ENCODE measurements around the gene COX7C. TPM values are rescaled to one million over a fixed set of nuclear protein-coding genes. Genes with fewer than 3 reads are reported as not detected.

Gene COX7C
- total RNA-seq, 2 experiments from 2014 or later, result 467 to 482 TPM

DNA sequence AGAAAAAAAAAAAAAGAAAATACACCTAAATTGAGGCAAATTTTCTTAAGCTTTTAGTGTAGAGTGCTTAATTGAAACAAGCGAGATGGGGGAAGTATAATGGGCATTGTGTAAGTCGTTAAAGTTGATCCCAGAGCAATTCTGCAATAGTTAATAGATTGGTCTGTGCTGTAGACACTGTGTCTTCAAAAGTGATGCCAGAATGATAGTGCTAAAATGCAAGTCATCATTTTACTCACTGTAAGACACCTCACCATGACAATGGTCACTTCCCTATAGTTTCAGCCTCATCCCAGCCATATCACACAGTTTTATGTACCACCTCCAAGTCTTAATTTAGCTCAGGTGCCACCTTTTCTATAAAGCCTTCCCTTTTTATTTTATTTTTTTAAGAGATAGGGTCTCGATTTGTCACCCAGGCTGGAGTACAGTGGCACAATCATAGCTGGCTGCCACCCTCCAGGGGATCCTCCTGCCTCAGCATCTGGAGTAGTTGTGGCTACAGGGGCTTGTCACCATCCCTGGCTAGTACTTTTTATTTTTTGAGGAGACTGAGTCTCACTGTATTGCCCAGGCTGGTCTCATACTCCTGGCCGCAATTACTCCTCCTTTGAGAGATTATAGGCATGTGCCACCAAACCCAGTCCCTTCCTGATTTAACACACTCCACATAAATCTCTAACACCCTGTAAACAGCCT is 6.2 kb downstream of the COX7C start:
- Mint-ChIP-seq H3K4me1 (ENCODE audit: low read depth) (peaks cover 22% of the 10 kb centered on the region), H3K36me3 (ENCODE audit: low read depth) (peaks cover 43% of the 10 kb centered on the region), H3K4me3 (no peak overlapping the region), H3K9me3 (no peaks in the 10 kb centered on the region), H3K27me3 (no peaks in the 10 kb centered on the region), H3K27ac (no peak overlapping the region)
- Histone ChIP-seq H3K9me3 (ENCODE audit: control insufficient read depth in 1 of 2, insufficient read depth in 1 of 2, low read length in 2 of 2) (no peaks in the 10 kb centered on the region), H3K4me1 (ENCODE audit: insufficient read depth, low read length) (peaks cover under 1% of the 10 kb centered on the region), H3K27ac (ENCODE audit: low read depth in 1 of 2, low read length in 2 of 2) (no peak overlapping the region), H3K27me3 (ENCODE audit: control insufficient read depth in 1 of 2, insufficient read depth in 2 of 2, low read length in 2 of 2) (no peaks in the 10 kb centered on the region), H3K4me3 (ENCODE audit: low read length) (no peak overlapping the region), H3K36me3 (ENCODE audit: insufficient read depth, low read length) (peaks cover 29% of the 10 kb centered on the region)
- ChIA-PET CTCF (no interaction called here), POLR2A (no interaction called here)
- TF ChIP-seq, protein P1, sequence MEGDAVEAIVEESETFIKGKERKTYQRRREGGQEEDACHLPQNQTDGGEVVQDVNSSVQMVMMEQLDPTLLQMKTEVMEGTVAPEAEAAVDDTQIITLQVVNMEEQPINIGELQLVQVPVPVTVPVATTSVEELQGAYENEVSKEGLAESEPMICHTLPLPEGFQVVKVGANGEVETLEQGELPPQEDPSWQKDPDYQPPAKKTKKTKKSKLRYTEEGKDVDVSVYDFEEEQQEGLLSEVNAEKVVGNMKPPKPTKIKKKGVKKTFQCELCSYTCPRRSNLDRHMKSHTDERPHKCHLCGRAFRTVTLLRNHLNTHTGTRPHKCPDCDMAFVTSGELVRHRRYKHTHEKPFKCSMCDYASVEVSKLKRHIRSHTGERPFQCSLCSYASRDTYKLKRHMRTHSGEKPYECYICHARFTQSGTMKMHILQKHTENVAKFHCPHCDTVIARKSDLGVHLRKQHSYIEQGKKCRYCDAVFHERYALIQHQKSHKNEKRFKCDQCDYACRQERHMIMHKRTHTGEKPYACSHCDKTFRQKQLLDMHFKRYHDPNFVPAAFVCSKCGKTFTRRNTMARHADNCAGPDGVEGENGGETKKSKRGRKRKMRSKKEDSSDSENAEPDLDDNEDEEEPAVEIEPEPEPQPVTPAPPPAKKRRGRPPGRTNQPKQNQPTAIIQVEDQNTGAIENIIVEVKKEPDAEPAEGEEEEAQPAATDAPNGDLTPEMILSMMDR (IDR thresholded peaks at IDR 0.05), result no peak
- ATAC-seq (ENCODE audit: poor library complexity) (no peak), DNase-seq (no peak)
- intact Hi-C loops (cut with DNase I, micrococcal nuclease), result no loop called here

DNA sequence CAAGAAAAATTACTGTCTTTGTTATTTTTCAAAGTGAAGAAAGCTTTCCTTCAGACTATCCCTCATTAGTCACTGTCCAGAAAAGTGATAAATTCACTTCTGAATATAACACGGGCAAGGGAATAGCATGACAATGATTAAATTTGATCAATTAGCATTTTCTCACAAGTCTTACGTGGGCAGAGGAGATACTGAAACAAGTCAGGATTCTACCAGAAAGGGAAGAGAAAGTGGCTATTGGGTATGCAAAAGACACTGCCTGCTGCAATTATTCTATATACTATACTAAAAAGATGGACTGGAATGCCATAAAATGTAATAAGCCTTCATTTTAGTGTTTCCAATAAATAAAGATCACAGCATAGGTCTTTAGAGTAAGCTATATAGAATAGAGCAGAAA is 7.4 kb downstream of the COX7C start:
- no peaks in the 10 kb centered on the region for H3K27me3 ChIP-seq (ENCODE audit: control insufficient read depth in 1 of 2, insufficient read depth in 2 of 2, low read length in 2 of 2)
- ATAC-seq (ENCODE audit: poor library complexity) (no peak), DNase-seq (no peak)
- no peak overlapping the region for H3K4me3 ChIP-seq (ENCODE audit: low read length)
- H3K9me3 ChIP-seq (ENCODE audit: control insufficient read depth in 1 of 2, insufficient read depth in 1 of 2, low read length in 2 of 2), result no peaks in the 10 kb centered on the region
- POLR2A ChIA-PET, result no interaction called here
- intact Hi-C loops (cut with DNase I, micrococcal nuclease), result no loop called here
- peaks cover 20% of the 10 kb centered on the region for H3K36me3 ChIP-seq (ENCODE audit: insufficient read depth, low read length)
- H3K4me1 ChIP-seq (ENCODE audit: insufficient read depth, low read length), result no peaks in the 10 kb centered on the region
- CTCF ChIA-PET, result no interaction called here
- no peak overlapping the region for H3K27ac ChIP-seq (ENCODE audit: low read depth in 1 of 2, low read length in 2 of 2)
- H3K4me3 Mint-ChIP-seq, result no peak overlapping the region
- no peak overlapping the region for H3K27ac Mint-ChIP-seq
- H3K27me3 Mint-ChIP-seq, result peaks cover 8% of the 10 kb centered on the region
- TF ChIP-seq, protein P1 (IDR thresholded peaks at IDR 0.05), result no peak
- no peaks in the 10 kb centered on the region for H3K9me3 Mint-ChIP-seq
- peaks cover 10% of the 10 kb centered on the region for H3K4me1 Mint-ChIP-seq (ENCODE audit: low read depth)
- peaks cover 31% of the 10 kb centered on the region for H3K36me3 Mint-ChIP-seq (ENCODE audit: low read depth)

DNA sequence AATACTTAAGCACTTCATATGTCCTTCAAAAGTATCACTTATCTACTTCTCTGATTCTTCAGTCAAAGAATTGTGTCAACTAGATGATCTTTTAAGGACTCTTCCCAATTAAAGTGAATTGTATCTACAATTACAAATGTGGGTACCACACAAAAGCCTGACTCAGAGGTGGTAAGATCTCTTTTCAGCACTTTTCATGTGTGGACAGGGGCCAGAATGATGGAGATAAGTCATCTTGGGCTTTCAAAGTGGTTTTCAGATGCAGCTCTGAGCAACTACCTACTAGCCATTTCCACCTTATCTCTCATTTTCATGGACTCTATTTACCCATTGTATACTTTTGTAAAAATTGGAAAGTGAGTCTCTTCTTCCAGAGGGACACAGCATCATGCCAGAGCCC is 8.4 kb downstream of the COX7C start:
- ChIA-PET CTCF (no interaction called here), POLR2A (no interaction called here)
- Mint-ChIP-seq H3K27me3 (peaks cover 17% of the 10 kb centered on the region), H3K9me3 (no peaks in the 10 kb centered on the region), H3K27ac (no peak overlapping the region), H3K4me1 (ENCODE audit: low read depth) (no peaks in the 10 kb centered on the region), H3K36me3 (ENCODE audit: low read depth) (peaks cover 21% of the 10 kb centered on the region), H3K4me3 (no peak overlapping the region)
- Histone ChIP-seq H3K27ac (ENCODE audit: low read depth in 1 of 2, low read length in 2 of 2) (no peak overlapping the region), H3K36me3 (ENCODE audit: insufficient read depth, low read length) (peaks cover 11% of the 10 kb centered on the region), H3K9me3 (ENCODE audit: control insufficient read depth in 1 of 2, insufficient read depth in 1 of 2, low read length in 2 of 2) (no peaks in the 10 kb centered on the region), H3K4me1 (ENCODE audit: insufficient read depth, low read length) (no peaks in the 10 kb centered on the region), H3K4me3 (ENCODE audit: low read length) (no peak overlapping the region), H3K27me3 (ENCODE audit: control insufficient read depth in 1 of 2, insufficient read depth in 2 of 2, low read length in 2 of 2) (no peaks in the 10 kb centered on the region)
- TF ChIP-seq, protein P1 (IDR thresholded peaks at IDR 0.05), result no peak
- no peak for ATAC-seq (ENCODE audit: poor library complexity)
- intact Hi-C loops (cut with DNase I, micrococcal nuclease), result no loop called here
- no peak for DNase-seq

Measured in CD4-positive, alpha-beta T cell (primary cell).